GM04504 (cell line): Measurements from ENCODE around the gene NELL2.

Experiments used
- DNase-seq: peaks from one replicate; pipeline ENCODE4 v3.0.0-alpha.2; 2012; ENCODE audit warnings: low read depth

NELL2 gene

DNA sequence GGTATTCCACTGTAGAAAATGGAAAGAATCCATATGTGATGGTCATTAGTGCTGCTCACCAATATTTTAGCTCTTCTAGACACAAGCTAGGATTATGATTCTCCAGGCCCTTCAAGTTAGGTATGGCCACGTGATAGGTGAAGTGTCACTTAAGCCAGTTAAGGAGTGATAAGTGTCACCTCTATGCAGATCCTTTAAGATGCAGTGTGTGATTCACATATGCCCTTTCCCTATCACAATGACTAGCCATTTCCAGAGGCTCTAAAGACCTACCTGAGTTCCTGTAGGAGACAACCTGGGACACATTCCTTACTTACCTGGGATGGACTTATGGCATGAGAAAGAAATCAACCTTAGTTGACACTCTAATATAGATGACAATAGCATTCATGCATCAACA, 343.2 kb downstream of the NELL2 start:
- no peak for DNase-seq

DNA sequence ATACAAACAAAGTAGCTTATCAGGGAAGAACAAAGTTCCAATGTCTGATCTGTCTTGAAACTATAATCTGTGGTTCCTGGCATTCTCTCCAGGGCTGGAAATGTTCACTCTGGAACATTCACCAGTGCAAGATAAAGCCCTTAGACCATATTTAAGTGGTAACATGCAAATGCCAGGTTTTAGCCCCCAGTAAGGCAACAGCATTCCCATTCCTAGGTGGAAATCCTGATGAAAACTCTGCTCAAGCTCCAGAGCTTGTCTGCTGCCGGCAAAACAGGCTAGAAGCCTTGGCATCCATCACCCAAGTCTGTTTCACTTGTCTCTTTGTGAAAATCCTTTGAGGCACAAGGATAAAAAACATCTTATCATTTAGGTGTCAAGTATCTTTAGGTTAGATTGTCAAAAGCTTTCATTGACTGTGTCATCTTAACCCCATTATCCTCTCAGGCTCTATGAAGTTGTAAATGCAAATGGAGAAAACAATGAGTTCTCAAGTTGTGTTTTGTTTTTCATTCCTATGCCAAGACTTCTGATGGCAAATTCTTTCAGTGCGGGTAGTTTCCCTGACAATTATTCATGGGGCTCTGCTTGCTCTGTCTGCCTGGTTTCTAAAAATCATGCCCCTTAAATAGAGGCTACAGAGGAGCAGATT, 344.7 kb downstream of the NELL2 start:
- no peak for DNase-seq

DNA sequence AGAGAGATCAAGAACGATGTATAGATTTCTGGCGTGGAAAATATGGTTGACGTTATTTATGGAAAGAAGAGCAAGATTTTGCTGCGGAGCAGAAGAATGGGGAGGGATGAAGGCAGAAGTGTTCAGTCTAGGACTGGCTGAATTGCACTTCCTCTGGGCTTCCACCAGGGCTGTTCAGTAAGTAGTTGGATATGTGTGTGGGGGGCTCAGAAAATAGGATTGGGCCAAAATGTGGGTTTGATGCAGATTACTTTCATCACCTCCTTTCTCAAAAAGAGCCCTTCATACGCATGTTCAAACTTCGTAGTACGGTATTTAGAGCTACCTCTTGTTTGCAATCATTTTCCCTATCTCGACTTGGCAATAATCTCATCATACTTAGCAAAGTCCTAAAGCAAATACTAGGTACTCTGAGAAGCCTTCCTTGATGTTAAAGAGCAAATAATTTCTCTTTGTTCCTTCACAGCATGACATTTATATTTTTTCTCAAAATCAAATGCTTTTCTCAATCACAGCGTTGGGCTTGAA, 349.4 kb downstream of the NELL2 start:
- no peak for DNase-seq

DNA sequence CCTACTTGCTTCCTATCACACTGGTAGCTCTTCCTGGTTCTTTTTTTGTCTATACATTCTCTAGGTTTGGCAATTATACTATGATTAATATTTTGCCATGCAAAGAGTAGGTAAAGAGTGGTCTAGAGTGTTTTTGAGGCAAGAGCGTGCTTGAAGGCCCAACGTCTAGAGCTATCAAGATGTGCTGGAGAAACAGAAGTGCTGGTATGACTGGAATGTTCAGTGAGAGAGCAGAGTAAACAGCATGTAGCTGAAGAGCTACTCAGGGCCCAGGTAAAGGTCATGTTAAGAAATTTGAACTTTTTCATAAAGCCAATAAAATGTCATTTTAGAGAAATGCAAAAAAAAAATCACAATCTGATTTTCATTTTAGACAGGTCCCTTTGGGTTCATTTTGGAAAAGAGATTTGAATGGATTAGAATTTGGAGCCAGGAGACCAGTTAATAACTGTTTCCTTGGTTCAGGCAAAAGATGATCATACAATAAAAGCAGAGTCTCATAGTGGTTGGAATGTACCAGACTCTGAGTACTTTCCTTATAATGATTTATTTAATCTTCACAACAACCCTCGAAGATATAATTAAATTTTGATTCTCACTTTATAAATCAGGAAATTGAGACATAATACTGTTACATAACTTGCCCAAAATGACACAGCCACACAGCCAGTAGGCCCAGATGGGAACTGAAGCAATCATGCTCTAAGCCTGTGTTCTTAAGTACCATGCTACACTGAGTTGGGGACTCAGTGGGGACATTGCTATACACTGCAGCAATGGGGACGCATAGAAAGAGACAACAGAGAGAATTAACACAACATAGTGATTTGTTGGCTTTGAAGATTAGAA, 350.1 kb downstream of the NELL2 start:
- no peak for DNase-seq

DNA sequence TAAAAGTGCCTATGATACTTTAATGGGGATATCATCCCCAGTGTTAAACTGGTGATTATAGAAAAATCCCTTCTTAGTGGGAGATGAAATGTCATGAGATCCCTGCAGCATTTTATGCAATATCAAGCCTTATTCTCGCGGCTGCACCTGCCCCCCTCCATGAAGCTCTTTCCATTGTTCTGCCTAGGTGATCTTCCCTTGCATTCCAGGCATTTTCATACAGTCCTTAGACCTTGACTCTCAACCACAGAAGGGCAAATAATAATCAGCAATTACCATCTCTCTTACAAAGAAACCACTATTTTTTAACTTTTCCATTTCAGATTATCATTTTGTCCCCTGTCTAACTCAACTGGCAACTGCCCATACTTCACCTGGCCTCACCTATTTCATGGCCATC, 352.3 kb downstream of the NELL2 start:
- no peak for DNase-seq

DNA sequence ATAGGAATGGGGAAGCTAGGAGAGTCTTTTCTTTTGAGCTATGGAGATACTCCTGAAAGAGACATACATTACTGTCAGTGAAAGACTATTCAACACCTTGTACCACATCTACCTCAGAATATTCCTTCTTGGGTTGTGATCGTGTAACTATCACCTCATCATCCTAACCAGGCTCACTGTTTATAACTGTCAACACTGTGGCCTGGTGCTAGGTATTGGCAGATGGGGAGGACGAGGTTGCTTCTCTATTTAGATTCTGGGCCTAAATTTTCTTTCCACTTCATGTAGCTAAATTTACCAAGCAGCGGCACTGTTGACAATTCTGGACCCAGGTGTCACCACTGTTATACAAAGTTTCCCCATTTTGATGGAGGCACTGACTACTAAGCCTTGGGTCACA, 354.4 kb downstream of the NELL2 start:
- no peak for DNase-seq

DNA sequence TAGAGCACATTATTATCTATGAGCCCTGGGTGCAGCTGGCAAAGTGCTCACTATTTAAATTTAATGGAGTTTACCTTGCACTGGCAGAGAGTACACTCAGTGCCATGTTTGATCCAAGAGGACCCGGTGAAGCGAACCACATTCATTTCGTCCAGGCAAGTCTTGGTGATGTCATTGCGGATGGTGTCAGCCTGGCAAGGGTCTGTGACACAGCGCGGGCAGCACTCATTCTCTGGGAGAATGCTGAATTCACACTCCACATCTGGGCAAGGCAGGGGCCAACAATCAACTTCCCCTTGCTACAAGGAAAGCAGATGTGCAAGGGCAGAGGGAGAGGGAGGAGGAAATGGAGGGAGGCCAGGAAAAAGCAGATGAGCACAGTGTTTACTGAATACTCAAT, 356.2 kb downstream of the NELL2 start:
- DNase-seq: no peak

DNA sequence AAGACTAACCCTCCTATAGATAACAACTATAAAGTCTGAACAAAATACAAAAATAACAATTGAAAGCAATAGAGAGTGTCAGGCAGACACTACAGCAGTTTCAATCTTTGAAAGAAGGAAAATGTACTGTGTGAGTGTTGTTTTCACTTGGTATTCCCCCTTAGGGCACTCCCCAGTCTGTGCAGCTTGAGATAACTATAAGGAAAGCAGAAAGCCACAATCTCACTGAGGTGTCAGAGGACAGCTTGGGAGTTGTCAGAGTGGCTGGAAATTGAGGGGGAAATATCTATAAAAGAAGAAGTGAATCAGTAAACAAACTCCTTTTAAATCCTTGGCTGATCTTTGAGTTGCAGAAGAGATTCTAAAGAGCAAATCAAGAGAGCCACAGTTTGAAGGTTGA, 364.8 kb downstream of the NELL2 start:
- DNase-seq: no peak

DNA sequence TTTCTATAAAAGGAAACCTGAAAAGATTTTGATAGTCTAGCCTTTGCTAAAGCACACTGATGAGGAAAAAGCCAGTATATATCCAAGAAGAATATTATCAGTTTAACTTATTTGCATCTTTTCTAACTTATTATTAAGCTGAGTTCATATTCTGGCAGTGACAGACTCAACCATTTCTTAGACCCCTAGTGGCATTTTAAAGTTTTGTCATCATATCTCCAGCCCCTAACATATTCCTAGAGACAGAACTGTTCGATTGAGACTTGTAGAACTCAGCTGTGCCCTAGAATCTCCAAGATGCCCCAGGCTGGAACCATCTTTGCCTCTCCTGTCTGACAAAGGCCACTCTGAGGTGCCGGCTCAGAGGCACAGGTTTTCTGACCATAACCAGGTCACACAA, 365.6 kb downstream of the NELL2 start:
- no peak for DNase-seq

DNA sequence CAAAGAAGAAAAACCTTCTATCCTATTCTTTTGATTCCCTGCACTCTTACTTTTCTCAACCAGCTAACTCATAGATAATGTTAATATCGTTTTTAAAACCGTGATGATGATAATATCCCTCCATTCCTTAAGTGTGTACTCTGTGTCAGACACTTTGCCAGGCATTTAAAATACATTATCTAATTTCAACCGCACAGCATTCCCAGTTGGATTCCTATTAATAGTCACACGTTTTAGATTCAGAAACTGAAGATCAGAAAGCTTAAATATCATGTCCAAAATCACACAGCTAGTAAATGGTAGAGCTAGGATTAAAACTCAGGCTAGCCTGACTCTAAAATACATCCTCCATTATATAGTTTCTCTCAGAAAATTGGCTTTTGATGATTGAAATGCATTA, 366.0 kb downstream of the NELL2 start:
- DNase-seq: no peak

DNA sequence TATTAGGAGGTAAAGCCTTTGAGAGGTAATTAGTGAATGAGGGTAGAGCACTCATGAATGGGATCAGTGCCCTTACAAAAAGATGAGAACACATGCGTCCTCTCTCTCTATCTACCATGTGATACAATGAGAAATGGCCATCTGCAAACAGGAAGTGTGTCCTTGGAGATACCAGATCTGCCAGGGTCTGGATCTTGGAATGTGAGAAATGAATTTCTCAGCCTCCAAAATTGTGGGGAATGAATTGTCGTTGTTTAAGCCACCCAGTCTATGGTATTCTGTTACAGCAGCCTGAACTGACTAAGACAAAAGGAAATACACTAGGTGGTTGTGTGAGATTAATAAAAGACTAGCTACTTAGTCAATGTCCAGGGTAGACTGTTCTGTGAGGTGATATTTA, 366.6 kb downstream of the NELL2 start:
- DNase-seq: no peak

DNA sequence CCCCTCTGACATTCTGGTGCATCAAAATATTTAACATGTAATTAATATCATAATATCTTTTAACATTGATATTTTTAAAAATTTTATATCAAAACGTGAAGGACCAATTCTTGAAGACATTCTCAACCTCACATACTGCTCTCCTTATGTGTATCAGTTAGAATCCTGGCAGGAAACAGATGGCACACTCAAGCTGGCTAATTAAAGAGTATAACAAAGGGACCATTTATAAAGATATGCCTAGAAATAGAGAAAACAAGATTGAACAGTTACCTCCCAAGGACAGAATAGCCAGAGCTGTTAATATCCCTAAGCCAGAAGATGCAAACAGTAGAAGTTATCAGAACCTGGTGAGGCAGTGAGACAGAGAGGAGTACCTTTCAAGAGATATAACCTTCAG, 368.7 kb downstream of the NELL2 start:
- no peak for DNase-seq

DNA sequence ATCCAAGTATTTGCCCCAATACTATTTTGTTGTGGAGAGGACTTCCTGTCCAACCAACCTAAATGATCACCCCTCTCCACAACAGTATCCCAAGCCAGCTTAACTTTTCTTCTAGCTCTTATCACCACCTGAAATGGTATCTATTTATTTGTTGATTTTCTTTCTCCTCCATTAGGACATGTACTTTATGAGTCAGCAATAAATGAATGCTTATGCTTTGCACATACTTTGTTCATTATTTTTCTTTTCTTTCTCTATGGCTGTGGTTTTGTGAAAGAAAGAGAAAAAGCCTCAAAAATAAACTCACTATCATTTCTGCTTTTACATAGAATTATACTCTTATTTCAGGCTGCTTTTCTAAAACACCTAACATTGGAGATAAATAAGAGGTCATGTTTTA, 371.3 kb downstream of the NELL2 start:
- no peak for DNase-seq

DNA sequence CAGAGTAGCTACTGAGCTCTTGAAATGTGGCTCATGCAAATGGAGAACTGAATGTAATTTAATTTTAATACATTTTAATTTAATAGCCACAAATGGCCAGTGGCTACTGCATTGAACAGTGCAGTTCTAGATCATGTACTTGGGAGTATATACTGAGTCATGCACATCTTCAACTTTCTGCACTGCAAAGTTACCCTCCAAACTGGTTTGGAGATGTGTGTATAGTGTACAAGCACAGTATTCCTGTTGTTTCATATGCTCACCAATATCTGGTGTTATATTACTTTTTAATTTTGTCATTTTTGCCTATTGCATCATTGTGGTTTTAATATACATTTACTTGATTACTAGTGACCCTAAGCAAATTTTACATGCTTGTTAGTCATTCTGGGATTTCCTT, 372.8 kb downstream of the NELL2 start:
- no peak for DNase-seq

DNA sequence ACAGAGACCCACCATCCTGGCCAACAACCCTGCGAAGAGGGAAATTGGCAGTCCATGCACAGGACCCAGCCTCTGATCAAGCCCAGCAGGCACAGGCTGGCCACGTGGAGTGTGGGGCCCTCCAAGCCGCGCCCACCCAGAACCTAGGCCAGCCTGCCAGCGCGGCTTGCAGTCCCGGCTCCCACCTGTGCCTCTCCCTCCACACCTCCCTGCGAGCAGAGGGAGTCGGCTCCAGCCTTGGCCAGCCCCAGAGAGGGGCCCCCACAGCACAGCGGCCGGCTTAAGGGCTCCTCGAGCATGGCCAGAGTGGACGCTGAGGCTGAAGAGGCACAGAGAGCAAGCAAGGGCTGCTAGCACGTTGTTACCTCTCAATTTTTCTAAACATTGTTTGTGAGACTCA, 373.4 kb downstream of the NELL2 start:
- DNase-seq: no peak

DNA sequence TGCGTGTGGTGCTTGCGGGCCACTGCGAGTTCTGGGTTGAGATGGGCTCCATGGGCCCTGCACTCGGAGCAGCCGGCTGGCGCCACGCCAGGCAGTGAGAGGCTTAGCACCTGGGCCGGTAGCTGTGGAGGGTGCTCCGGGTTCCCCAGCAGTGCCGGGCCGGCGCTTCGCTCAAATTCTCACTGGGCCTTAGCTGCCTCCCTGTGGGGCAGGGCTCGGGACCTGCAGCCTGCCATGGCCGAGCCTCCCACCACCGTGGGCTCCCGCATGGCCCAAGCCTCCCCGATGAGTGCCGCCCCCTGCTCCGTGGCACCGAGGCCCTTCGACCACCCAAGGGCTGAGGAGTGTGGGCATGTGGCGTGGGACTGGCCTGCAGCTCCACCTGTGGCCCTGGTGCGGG, 375.7 kb downstream of the NELL2 start:
- DNase-seq: no peak

DNA sequence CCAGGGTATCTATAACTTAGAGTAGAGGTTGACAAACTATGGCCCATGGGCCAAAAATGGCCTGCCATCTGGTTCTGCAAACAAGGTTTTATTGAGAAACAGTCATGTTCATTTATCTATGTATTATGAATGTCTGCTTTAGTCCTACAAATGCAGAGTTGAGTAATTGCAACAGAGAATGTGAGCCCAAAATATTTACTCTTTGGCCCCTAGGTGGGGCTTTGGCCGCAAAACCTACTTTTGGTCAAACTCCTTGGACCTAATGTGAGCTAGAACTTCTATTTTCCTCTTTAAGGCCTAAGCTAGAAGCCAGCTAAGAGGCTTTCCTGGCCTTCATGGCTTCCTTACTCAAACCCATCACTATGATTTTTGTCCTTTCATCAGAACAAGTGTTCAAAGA, 379.1 kb downstream of the NELL2 start:
- DNase-seq: no peak

DNA sequence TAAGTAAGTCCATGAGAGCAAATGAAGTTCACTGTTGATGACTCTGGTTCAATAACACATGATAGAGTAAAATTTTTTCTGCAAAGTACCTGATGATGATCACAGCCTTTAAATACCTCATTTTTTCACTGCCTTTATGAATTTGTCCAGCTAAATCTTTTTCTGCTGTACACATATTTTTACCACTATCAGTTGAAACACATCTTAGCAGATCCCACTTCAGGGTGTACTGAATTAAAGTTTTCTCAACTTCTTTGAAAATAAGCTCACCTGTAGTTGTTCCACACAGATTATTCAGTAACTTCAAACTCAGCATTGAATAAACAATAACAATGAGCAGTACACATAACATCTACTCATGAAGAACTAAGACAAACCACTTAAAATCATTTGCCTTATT, 385.9 kb downstream of the NELL2 start:
- no peak for DNase-seq

DNA sequence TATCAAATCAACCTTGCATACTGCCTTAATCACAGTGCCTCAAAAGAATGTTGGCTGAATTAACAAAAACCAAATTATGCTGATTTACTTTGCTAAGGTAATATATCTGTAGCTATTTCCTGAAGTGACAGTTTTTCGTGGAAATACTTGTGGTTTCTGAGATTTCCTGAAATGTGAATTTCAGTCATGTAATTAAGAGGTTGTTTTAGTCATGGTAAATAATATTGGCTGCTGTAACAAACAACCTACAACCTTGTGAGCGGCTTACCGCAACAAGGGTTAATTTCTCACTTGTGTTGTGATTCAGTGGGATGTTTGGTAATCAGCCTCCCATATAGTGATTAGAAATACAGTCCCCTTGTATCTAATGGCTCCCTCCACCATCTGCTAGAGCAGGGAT, 387.9 kb downstream of the NELL2 start:
- DNase-seq: no peak

DNA sequence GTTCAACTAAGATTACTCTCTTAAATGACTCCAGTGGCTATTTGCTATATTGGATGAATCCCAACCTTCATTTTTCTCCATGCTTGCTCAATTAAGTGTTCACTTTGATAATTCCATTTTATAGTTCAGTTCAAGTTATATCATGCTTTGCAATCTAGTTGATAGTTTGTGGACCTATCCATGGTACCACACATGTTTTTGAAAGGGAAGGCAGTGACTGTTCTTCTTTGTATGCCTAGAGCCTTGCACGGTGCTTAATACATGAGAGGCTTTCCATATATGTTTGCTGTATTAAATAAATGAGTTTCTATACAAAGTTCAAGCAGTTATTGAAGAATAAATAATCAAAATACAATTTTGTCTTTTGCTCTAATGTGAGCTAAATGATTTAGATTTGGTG, 391.3 kb downstream of the NELL2 start:
- DNase-seq: no peak

DNA sequence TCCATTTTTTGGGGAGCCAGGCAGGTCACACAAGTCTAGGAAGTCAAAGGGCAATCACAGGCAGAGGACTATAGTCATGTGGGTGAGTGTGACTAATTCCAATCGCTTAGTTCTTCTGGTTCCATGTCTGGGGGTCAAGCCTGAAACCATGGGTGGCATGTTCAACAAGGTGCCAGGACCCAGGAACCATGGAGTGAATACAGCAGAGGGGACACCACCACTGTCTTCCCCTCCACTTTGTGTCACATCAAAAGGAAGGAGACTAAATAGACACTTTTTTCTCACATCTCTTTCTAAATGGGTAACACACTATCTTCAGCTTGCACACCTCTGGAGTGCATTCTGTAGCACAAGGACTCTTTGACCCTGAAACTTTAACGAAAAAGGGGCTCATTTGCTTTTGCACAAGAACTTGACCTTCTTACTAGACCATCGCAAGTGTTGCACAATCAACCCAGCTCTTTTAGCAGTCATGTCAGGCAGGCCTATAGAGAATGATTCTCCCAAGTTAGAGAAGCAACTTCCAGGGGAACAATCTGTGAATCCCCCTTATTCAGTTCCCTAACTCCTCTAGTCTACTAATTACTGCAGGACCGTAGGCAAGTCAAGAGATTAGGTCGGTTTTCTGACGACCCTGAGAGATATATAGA, 398.7 kb downstream of the NELL2 start:
- no peak for DNase-seq

DNA sequence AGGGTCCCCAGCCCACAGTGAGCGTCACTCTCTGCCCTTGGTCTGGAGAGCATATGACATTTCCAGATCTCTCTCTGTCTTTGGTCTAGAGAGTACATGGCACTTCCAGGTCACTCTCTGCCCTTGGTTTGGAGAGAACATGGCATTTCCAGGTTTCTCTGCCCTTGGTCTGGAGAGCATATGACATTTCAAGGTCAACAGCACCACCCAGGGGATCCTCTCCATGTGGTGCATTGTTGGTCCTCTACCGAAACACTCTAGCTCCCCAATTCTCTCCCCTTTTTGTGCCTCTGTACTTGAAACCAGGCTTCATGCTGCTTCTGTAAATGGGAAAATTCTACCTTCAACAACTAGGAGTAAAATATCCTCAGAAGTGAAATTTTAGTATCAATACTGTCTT, 399.4 kb downstream of the NELL2 start:
- DNase-seq: no peak

DNA sequence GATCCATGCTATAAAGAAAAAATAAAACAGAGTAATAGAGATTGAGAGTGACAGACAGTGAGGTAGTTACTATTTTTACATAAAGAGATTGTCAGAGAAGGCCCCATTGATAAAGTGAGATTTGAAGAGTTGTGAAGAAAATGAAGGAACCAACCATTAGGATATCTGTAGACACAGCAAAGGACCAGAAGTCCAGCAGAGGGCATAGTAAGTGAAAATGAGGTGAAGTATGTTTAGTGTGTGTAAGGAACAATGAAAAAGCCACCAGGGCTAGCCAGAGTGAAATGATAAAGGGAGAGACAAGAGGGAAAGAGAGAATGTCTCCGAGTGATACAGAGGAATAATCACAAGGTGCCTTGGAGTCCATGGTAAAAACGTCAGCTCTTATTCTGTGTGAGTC, 411.0 kb downstream of the NELL2 start:
- DNase-seq: no peak
